A549 (cell line): Measurements from ENCODE around the gene KDM8.

Experiments used
- CBX8 ChIP-seq: fragments of 200-600 bp; sonication (generic); IDR thresholded peaks from 2 replicates; pipeline ENCODE4 v1.6.1; 2016
- CHD4 ChIP-seq: fragments of 200-600 bp; sonication (generic); IDR thresholded peaks from 2 replicates; pipeline ENCODE4 v1.6.1; 2016; ENCODE audit warnings: antibody characterized with exemption, mild to moderate bottlenecking, borderline replicate concordance
- RNF2 ChIP-seq: fragments of 200-600 bp; sonication (generic); IDR thresholded peaks from 2 replicates; pipeline ENCODE4 v1.6.1; 2016; ENCODE audit warnings: low read depth, mild to moderate bottlenecking, antibody characterized with exemption, moderate library complexity, borderline replicate concordance
- SMC3 ChIP-seq: fragments of >200 bp; sonication (Bioruptor Twin); formaldehyde crosslinking; IDR thresholded peaks from 3 replicates; pipeline ENCODE4 v1.6.1; 2018; ENCODE audit warnings: inconsistent platforms

- TF ChIP-seq SMC3 (no peak), RNF2 (no peak), CHD4 (peak; percentile 70; the same call in 1 of the 2 replicates), CBX8 (no peak)
These were observed 311 bp upstream of the KDM8 start for GRCh38 chr16:27202923-27203506.
